PC-9 (cell line): ENCODE data around the gene GSE1. TPM values are rescaled to one million over a fixed set of nuclear protein-coding genes. Genes with fewer than 3 reads are reported as not detected.

Experiments
- Bru-seq: library from RNA; stranded (reverse); fragments of 400-500 nt; gene quantifications from one replicate; lab custom pipeline; 2021; lab: Mats Ljungman, UMichigan
- BruChase-seq, 2 experiments: library from RNA; stranded (reverse); fragments of 400-500 nt; gene quantifications; one replicate each; lab custom pipeline; 2021; lab: Mats Ljungman, UMichigan
- BruUV-seq: library from RNA; stranded (reverse); fragments of 400-500 nt; replicated peaks from 2 replicates; lab custom pipeline; 2021; lab: Mats Ljungman, UMichigan
- CTCF ChIA-PET: fragments of 300-600 bp; sonication (Branson Sonifier 250); formaldehyde crosslinking; loops from one replicate; lab custom pipeline; 2022; ENCODE audit warnings: antibody characterized with exemption; lab: Charles Lee
- POLR2A ChIA-PET: fragments of 300-600 bp; sonication (Branson Sonifier 250); formaldehyde crosslinking; loops from one replicate; lab custom pipeline; 2022; ENCODE audit warnings: antibody characterized with exemption; ENCODE audit not compliant: unreplicated experiment; lab: Charles Lee
- DNase-seq, 2 experiments: peaks; one replicate each; pipeline versions ENCODE4 v3.0.0 to v3.0.0-alpha.2; 2015 to 2022; ENCODE audit warnings: mixed read lengths in 1 of 2
- H2AFZ ChIP-seq: fragments of 200-600 bp; sonication (generic); 2 replicates; pipeline ENCODE4 v1.8.1; 2017; ENCODE audit warnings: antibody characterized with exemption
- H3F3A ChIP-seq: fragments of 200-600 bp; sonication (generic); 2 replicates; pipeline ENCODE4 v1.8.1; 2017; ENCODE audit warnings: antibody characterized with exemption, mild to moderate bottlenecking, low read depth; ENCODE audit not compliant: insufficient read depth
- H3K27ac ChIP-seq: fragments of 200-600 bp; sonication (generic); 2 replicates; pipeline ENCODE4 v1.6.1; 2016; ENCODE audit warnings: mixed run types
- H3K27me3 ChIP-seq: fragments of 200-600 bp; sonication (generic); 2 replicates; pipeline ENCODE4 v1.6.1; 2016; ENCODE audit warnings: low read depth, mixed run types; ENCODE audit not compliant: insufficient read depth
- H3K36me3 ChIP-seq: fragments of 200-600 bp; sonication (generic); 2 replicates; pipeline ENCODE4 v1.6.1; 2016; ENCODE audit warnings: low read depth, mixed run types
- H3K4me1 ChIP-seq: fragments of 200-600 bp; sonication (generic); replicated peaks from 2 replicates; pipeline ENCODE4 v1.6.1; 2016; ENCODE audit warnings: mixed run types; ENCODE audit not compliant: insufficient read depth
- H3K4me2 ChIP-seq: fragments of 200-600 bp; sonication (generic); 2 replicates; pipeline ENCODE4 v1.6.1; 2017; ENCODE audit warnings: mixed run types
- H3K4me3 ChIP-seq: fragments of 200-600 bp; sonication (generic); 2 replicates; pipeline ENCODE4 v1.6.1; 2016; ENCODE audit warnings: mixed run types
- H3K79me2 ChIP-seq: fragments of 200-600 bp; sonication (generic); 2 replicates; pipeline ENCODE4 v1.6.1; 2017; ENCODE audit warnings: low read depth, mixed run types
- H3K9me2 ChIP-seq: fragments of 200-600 bp; sonication (generic); 2 replicates; pipeline ENCODE4 v1.8.1; 2017; ENCODE audit warnings: mild to moderate bottlenecking; ENCODE audit not compliant: insufficient read depth
- H3K9me3 ChIP-seq: fragments of 200-600 bp; sonication (generic); 2 replicates; pipeline ENCODE4 v1.8.1; 2016; ENCODE audit warnings: low read depth; ENCODE audit not compliant: insufficient read depth
- H4K20me1 ChIP-seq: fragments of 200-600 bp; sonication (generic); 2 replicates; pipeline ENCODE4 v1.8.1; 2017; ENCODE audit not compliant: insufficient read depth
- EZH2 ChIP-seq: fragments of 200-600 bp; sonication (generic); IDR thresholded peaks from 2 replicates; pipeline ENCODE4 v1.8.0; 2017; ENCODE audit warnings: antibody characterized with exemption, low read depth
- intact Hi-C: fragments of 100-400 bp; cut with micrococcal nuclease; formaldehyde crosslinking; loops from one replicate; pipeline ENCODE4 v1.10.0; 2022; ENCODE audit not compliant: unreplicated experiment
- long read RNA-seq: library from polyadenylated mRNA; stranded (forward); transcript quantifications from one replicate; pipeline ENCODE4 v2.0.0, GENCODE V29; 2022
- total RNA-seq: library from RNA; stranded (reverse); gene quantifications from 2 replicates; pipeline ENCODE4 v1.2.3, GENCODE V29; 2021
- TF ChIP-seq, protein P1 (sequence below): fragments of 200-600 bp; sonication (generic); conservative IDR thresholded peaks from 2 replicates; pipeline ENCODE4 v1.6.1; 2017; ENCODE audit warnings: mixed run types, antibody characterized with exemption, mild to moderate bottlenecking, moderate library complexity

The GSE1 gene
- total RNA-seq: 60.0 and 83.5 TPM in 2 replicates
- Bru-seq, nascent RNA: percentile 69 among the genes with signal in this experiment
- percentile 74 among the genes with signal in this experiment for BruChase-seq, experiment 1, labeled RNA remaining after a 2-hour chase
- percentile 84 among the genes with signal in this experiment for BruChase-seq, experiment 2, labeled RNA remaining after a 6-hour chase
- long read RNA-seq, full-length matches to known transcripts: 5 of 30 reads
- long read RNA-seq, partial matches to known transcripts: 7 of 30 reads
- long read RNA-seq, other reads (novel, unspliced or antisense): 18 of 30 reads

DNA sequence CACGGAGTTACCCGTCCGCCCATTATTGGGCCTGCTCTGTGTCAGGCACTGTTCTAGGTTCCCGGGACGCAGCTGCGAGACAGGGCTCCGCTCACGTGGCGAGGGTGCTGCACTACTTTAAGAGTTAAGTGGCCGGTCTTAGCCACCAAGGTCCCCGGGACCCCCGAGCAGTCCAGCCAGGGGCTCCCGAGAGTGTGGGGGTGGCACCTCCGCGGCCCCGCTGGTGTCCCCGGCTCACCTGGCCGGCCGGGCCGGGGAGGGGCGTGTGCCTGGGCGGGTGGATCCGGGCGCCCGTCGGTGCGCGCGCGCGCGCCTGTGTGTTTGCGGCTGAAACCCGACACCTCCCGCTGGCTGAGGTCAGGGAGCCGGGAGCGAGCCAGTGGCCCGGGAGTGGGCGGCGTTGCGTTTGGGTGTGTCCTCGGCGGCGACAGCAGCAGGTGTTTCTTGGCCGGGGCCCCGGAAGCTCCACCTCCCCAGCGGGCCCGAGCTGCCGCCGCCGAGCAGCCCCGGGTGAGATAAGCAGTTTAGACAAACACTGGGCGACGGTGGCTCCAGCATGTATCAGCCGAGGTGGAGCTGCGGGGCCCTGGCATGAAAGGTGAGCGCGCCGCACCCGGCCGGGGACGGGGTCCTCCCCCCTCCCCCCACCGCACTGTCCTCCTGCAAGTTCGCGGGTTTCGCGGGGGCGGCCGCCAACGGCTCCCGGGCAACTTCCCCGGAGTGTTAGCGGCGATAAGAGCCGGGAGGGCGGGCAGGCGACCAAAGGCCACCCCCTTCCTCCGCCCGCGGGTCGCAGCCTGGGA lies at the start of gene GSE1:
GSE1 (plus strand) TSS at position 522 of the 803 bp plus-strand sequence; CDS start at position 592, 70 bp downstream.
- Histone ChIP-seq H4K20me1 (peaks cover 53% of the 10 kb centered on the region), H2AFZ (no peak within 1 kb of the TSS), H3K4me1 (peaks cover 35% of the 10 kb centered on the region), H3K4me3 (peak within 1 kb of the TSS; percentile 88), H3K79me2 (peaks cover 54% of the 10 kb centered on the region), H3K27me3 (no peaks in the 10 kb centered on the region), H3K9me3 (no peaks in the 10 kb centered on the region), H3F3A (peaks cover 35% of the 10 kb centered on the region), H3K27ac (peak within 1 kb of the TSS; percentile 84), H3K36me3 (0 out of 2 replicates have a peak, but pooled peaks cover 2% of the 10 kb centered on the region), H3K9me2 (no peaks in the 10 kb centered on the region), H3K4me2 (peak within 1 kb of the TSS; percentile 98)
- no peak for TF ChIP-seq EZH2
- TF ChIP-seq, protein P1, sequence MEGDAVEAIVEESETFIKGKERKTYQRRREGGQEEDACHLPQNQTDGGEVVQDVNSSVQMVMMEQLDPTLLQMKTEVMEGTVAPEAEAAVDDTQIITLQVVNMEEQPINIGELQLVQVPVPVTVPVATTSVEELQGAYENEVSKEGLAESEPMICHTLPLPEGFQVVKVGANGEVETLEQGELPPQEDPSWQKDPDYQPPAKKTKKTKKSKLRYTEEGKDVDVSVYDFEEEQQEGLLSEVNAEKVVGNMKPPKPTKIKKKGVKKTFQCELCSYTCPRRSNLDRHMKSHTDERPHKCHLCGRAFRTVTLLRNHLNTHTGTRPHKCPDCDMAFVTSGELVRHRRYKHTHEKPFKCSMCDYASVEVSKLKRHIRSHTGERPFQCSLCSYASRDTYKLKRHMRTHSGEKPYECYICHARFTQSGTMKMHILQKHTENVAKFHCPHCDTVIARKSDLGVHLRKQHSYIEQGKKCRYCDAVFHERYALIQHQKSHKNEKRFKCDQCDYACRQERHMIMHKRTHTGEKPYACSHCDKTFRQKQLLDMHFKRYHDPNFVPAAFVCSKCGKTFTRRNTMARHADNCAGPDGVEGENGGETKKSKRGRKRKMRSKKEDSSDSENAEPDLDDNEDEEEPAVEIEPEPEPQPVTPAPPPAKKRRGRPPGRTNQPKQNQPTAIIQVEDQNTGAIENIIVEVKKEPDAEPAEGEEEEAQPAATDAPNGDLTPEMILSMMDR: no peak
- ChIA-PET POLR2A (interaction anchor here (0.6 to 0.7 kb wide), 2 partner anchors 259 to 558 kb away, joined by 3 to 5 read pairs; no protein-coding TSS in a partner anchor), CTCF (interaction anchor here (0.7 to 0.8 kb wide), 2 partner anchors 98 to 220 kb away, joined by 3 to 4 read pairs; no protein-coding TSS in a partner anchor)
- DNase-seq: peak; percentile 90 to 98
- no TSS peak for BruUV-seq
- intact Hi-C loops: loop anchor here (1.0 to 2.0 kb wide), 3 partner anchors 32 to 262 kb away; partner anchors contain the start of gene C16orf74

DNA sequence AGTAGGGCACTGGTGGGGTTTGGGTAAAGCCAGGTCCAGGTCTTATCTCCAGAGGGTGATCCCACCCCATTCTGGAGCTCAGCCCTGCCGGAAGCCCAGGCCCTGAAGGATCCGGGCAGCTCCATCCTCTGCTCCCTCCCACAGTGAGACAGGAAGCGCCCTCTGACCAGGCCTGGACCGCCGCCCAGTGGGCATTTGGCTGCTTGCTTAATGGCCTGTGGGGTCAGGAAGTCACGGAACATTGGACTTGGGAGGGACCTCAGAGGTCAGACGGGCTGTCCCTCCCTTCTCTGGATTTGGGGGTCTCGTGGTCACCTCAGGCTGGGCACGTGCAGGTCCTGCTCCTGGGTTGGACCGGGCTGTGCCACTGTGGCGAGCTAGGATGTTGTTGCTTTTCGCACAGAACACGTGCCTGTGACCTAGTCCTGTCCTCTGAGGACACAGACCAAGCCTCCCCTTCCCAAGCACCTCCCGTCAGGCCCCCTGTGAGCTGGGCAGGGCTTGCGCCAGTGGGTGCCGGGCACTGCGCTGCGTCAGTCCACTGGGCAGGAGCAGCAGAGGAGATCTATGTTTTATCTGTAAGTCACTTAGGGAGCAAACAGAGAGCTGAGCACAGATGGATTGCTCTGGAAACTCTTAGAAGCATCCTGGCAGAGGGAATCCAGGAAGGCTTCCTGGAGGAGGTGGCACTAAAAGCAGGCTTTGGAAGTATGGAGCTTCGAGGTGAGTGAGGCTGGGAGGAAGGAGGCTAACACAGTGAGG lies 49.4 kb upstream of the GSE1 start:
- Histone ChIP-seq H3K27ac (no peak overlapping the region), H3K4me3 (no peak overlapping the region)
- POLR2A ChIA-PET: interaction anchor here (0.7 kb wide), 1 partner anchor 143 kb away, joined by 4 read pairs; no protein-coding TSS in a partner anchor

More for the DNA sequence above, 49.4 kb upstream of the GSE1 start:
- Histone ChIP-seq H3K79me2 (peaks cover 96% of the 10 kb centered on the region), H3K36me3 (no peaks in the 10 kb centered on the region), H3K9me2 (no peaks in the 10 kb centered on the region), H3F3A (peaks cover 36% of the 10 kb centered on the region), H4K20me1 (peaks cover 93% of the 10 kb centered on the region), H2AFZ (no peak overlapping the region), H3K9me3 (no peaks in the 10 kb centered on the region), H3K4me1 (peaks cover 41% of the 10 kb centered on the region), H3K4me2 (peak overlapping the region; percentile 32), H3K27me3 (no peaks in the 10 kb centered on the region)
- CTCF ChIA-PET: interaction anchor here (0.6 to 0.9 kb wide), 6 partner anchors 10 to 259 kb away, joined by 3 to 5 read pairs (median 4); no protein-coding TSS in a partner anchor
- intact Hi-C loops: no loop called here
- no TSS peak for BruUV-seq
- TF ChIP-seq, protein P1: 0 out of 2 replicates have a peak, but pooled peaks have one; percentile 18
- no peak for TF ChIP-seq EZH2
- DNase-seq: peak in 1 of 2 experiments; percentile 31
